Measurements from ENCODE around the gene MPV17L2. TPM values are rescaled to one million over a fixed set of nuclear protein-coding genes. Genes with fewer than 3 reads are reported as not detected.
A peak's percentile ranks its signal among the peaks of the same experiment; 100 is the strongest.

The MPV17L2 gene
- total and polyA plus RNA-seq, 2 donors from 2014 or later, result 11.5 to 31.1 TPM

DNA sequence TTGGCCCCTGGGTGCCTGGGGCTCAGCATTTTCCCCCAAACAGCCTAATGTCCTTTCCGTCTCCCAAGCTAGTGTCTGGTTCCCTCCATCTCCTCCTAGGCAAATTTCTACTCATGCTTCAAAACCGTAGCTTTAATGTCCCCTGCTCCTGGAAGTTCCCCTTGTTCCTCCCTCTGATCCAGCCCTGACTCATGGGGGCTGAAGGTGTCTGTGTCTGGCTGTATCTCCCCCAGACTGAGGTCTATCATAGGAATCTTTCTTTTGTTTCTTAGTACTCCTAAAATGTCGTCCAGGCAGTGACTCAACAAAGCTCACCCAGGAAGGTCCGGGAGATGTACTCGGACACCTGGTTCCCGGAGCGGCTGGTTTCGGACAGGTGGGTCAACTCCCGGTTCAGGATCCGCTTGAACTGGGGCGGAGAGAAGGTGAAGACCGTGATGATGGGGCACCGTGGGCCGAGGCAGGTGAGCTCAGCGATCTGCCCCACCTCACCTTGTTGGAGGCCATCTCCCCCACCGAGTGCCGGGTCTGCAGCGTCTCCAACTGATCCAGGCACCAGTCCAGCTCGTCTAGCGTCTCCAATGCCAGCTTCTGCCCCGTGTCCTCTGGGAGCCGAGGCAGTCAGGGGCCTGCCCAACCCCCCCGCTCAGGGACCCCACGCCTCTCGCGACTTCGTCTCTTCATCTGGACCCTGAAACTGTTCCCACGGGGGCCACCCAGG lies 27.1 kb downstream of the MPV17L2 start:
- DNase-seq, result no peak

DNA sequence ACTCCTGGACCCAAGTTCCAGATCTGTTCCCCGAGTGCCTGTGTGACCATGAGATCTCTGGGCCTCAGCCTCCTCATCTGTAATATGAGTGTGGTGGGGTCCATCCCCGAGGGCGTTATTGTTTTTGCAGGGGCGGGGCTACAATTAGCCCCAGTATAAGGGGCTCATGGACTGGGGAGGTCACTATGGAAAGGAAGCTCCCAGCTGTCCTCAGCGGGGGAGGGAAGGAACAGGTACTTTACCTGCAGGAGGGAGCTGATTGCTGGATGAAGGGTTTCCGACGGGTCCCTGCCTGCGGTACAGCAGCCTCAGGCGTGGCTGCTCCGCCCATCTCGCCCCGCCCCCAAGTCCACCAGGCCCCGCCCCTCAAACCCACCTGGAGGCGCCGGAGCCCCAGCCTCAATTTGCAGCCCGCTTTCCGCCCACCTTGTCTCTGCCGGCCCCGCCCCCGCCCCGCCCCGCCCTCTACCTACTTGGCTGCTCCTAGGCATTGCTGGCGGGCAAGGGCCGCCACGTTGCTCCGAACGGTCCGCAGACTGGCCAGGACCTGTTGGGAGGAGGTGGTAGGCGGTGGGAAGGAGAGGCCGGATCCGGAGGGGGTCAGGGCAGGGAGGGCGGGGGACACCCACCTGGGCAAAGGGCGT lies 27.7 kb downstream of the MPV17L2 start:
- H3K27ac ChIP-seq (ENCODE audit: low read depth in 2 of 2, low read length in 2 of 2), result no peak overlapping the region
- intact Hi-C loops (cut with DNase I), result no loop called here
- TF ChIP-seq, protein P1, sequence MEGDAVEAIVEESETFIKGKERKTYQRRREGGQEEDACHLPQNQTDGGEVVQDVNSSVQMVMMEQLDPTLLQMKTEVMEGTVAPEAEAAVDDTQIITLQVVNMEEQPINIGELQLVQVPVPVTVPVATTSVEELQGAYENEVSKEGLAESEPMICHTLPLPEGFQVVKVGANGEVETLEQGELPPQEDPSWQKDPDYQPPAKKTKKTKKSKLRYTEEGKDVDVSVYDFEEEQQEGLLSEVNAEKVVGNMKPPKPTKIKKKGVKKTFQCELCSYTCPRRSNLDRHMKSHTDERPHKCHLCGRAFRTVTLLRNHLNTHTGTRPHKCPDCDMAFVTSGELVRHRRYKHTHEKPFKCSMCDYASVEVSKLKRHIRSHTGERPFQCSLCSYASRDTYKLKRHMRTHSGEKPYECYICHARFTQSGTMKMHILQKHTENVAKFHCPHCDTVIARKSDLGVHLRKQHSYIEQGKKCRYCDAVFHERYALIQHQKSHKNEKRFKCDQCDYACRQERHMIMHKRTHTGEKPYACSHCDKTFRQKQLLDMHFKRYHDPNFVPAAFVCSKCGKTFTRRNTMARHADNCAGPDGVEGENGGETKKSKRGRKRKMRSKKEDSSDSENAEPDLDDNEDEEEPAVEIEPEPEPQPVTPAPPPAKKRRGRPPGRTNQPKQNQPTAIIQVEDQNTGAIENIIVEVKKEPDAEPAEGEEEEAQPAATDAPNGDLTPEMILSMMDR (IDR thresholded peaks at IDR 0.05; ENCODE audit: borderline replicate concordance, extremely low read depth, insufficient read depth), result no peak
- DNase-seq, result peak in 3 of 5 donors; percentile 18 to 79 (median 31)
- peaks cover 4% of the 10 kb centered on the region for H3K27me3 ChIP-seq (ENCODE audit: control insufficient read depth, insufficient read depth, low read length)
- H3K9ac ChIP-seq (ENCODE audit: low read length in 3 of 3), result no peak overlapping the region
- H3K4me1 ChIP-seq (ENCODE audit: control insufficient read depth in 2 of 3, insufficient read depth in 2 of 3, low read depth in 1 of 3, low read length in 3 of 3), result peaks cover 0 to 14% (median 0%) of the 10 kb centered on the region in 3 donors
- H3K36me3 ChIP-seq (ENCODE audit: control insufficient read depth in 2 of 3, insufficient read depth in 3 of 3, low read length in 3 of 3), result no peaks in the 10 kb centered on the region
- no peak overlapping the region for H3K4me3 ChIP-seq (ENCODE audit: low read length in 3 of 3)
- FAIRE-seq, result no peak
- H3K9me3 ChIP-seq (ENCODE audit: control insufficient read depth in 2 of 3, insufficient read depth in 1 of 3, low read length in 3 of 3), result no peaks in the 10 kb centered on the region

More for the DNA sequence above, 27.1 kb downstream of the MPV17L2 start:
- Histone ChIP-seq H3K27ac (ENCODE audit: low read depth in 2 of 2, low read length in 2 of 2) (no peak overlapping the region), H3K9me3 (ENCODE audit: control insufficient read depth in 2 of 3, insufficient read depth in 1 of 3, low read length in 3 of 3) (no peaks in the 10 kb centered on the region), H3K36me3 (ENCODE audit: control insufficient read depth in 2 of 3, insufficient read depth in 3 of 3, low read length in 3 of 3) (no peaks in the 10 kb centered on the region), H3K4me1 (ENCODE audit: control insufficient read depth in 2 of 3, insufficient read depth in 2 of 3, low read depth in 1 of 3, low read length in 3 of 3) (peaks cover 0 to 10% (median 0%) of the 10 kb centered on the region in 3 donors), H3K4me3 (ENCODE audit: low read length in 3 of 3) (no peak overlapping the region), H3K9ac (ENCODE audit: low read length in 3 of 3) (no peak overlapping the region), H3K27me3 (ENCODE audit: control insufficient read depth, insufficient read depth, low read length) (no peaks in the 10 kb centered on the region)
- TF ChIP-seq, protein P1 (IDR thresholded peaks at IDR 0.05; ENCODE audit: borderline replicate concordance, extremely low read depth, insufficient read depth), result no peak
- no peak for FAIRE-seq
- intact Hi-C loops (cut with DNase I), result no loop called here

DNA sequence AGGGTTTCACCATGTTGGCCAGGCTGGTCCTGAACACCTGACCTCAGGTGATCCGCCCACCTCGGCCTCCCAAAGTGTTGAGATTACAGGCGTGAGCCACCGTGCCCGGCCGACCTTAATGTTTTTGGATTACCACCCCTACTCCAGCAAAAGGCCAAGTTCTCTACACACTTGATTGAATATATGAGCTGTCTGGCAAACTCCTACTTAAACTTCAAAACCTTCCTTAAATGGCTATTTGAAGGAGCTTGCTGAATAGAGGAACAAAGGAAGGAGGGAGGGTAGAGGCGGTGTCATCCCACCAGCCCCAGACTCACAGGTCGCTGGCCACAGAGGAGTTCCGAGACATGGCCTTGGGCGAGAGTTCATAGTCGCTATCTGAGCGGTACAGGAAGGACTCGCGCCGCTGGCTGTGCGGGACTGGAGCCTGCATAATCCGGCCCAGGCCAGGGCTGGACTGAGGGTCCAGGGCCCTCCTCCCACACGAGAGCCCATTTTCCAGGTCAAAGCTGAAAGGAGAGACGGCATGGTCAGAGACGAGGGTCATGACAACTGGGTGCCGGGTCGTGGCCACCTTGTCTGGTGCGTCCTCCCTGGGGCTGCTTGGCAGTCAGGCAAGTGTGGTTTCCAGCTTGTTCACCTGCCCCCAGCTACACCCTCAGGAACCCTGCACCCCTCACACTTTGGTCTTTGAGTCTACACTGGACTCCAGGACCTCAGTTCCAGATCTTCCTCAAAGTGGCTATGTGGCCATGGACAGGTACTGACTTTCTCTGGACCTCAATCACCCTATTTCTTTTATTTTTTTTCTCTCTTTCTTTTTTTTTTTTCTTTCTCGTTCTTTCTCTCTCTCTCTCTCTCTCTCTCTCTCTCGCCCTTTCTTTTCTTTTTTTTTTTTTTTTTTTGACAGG lies 29.1 kb downstream of the MPV17L2 start:
- H3K27ac ChIP-seq (ENCODE audit: low read depth in 2 of 2, low read length in 2 of 2), result no peak overlapping the region
- FAIRE-seq, result no peak
- H3K36me3 ChIP-seq (ENCODE audit: control insufficient read depth in 2 of 3, insufficient read depth in 3 of 3, low read length in 3 of 3), result no peaks in the 10 kb centered on the region
- DNase-seq, result no peak
- H3K9me3 ChIP-seq (ENCODE audit: control insufficient read depth in 2 of 3, insufficient read depth in 1 of 3, low read length in 3 of 3), result no peaks in the 10 kb centered on the region
- no peak overlapping the region for H3K4me3 ChIP-seq (ENCODE audit: low read length in 3 of 3)
- intact Hi-C loops (cut with DNase I), result no loop called here
- no peak overlapping the region for H3K9ac ChIP-seq (ENCODE audit: low read length in 3 of 3)
- peaks cover 0 to 18% (median 0%) of the 10 kb centered on the region in 3 donors for H3K4me1 ChIP-seq (ENCODE audit: control insufficient read depth in 2 of 3, insufficient read depth in 2 of 3, low read depth in 1 of 3, low read length in 3 of 3)
- peaks cover 7% of the 10 kb centered on the region for H3K27me3 ChIP-seq (ENCODE audit: control insufficient read depth, insufficient read depth, low read length)
- TF ChIP-seq, protein P1 (IDR thresholded peaks at IDR 0.05; ENCODE audit: borderline replicate concordance, extremely low read depth, insufficient read depth), result no peak
